SW 1271 (cell line): ENCODE results near the gene TAF15.

Experiments used
- DNase-seq, 2 experiments: peaks; one replicate each; lab custom pipeline; 2025; lab: John Stamatoyannopoulos, UW

The TAF15 gene

GRCh38 chr17:35821308-35821707 lies 12.0 kb downstream of the TAF15 start:
- no peak for DNase-seq

- no peak for DNase-seq
These were observed 15.9 kb downstream of the TAF15 start for GRCh38 chr17:35825206-35825605.

- DNase-seq = no peak
These were observed 31.8 kb downstream of the TAF15 start for GRCh38 chr17:35841101-35841500.

GRCh38 chr17:35841505-35841904 lies 32.2 kb downstream of the TAF15 start:
- no peak for DNase-seq

GRCh38 chr17:35842239-35842638 lies 33.0 kb downstream of the TAF15 start:
- no peak for DNase-seq

- no peak for DNase-seq
These were observed 34.4 kb downstream of the TAF15 start for GRCh38 chr17:35843698-35844097.

- DNase-seq = no peak
These were observed 35.3 kb downstream of the TAF15 start for GRCh38 chr17:35844547-35844946.

- DNase-seq = no peak
These were observed 36.9 kb downstream of the TAF15 start for GRCh38 chr17:35846055-35846809.

GRCh38 chr17:35847006-35847405 lies 37.7 kb downstream of the TAF15 start:
- no peak for DNase-seq

- DNase-seq = no peak
These were observed 38.5 kb downstream of the TAF15 start for GRCh38 chr17:35847633-35848373.

GRCh38 chr17:35849469-35850348 lies 40.4 kb downstream of the TAF15 start:
- peak in 1 of 2 experiments; percentile 58 for DNase-seq

GRCh38 chr17:35855965-35856364 lies 46.7 kb downstream of the TAF15 start:
- no peak for DNase-seq

- DNase-seq = no peak
These were observed 47.3 kb downstream of the TAF15 start for GRCh38 chr17:35856603-35857002.

GRCh38 chr17:35864853-35865252 lies 55.6 kb downstream of the TAF15 start:
- DNase-seq = no peak

GRCh38 chr17:35865412-35866340 lies 56.4 kb downstream of the TAF15 start:
- DNase-seq = no peak

GRCh38 chr17:35866341-35866950 lies 57.2 kb downstream of the TAF15 start:
- no peak for DNase-seq

GRCh38 chr17:35867574-35867973 lies 58.3 kb downstream of the TAF15 start:
- no peak for DNase-seq

- DNase-seq = no peak
These were observed 59.5 kb downstream of the TAF15 start, which contains the start of gene HEATR9 for GRCh38 chr17:35868737-35869136. Gene HEATR9, minus strand, starts transcription at chr17:35868891. Its CDS starts 149 bp downstream, at chr17:35868742.

- DNase-seq = no peak
These were observed 61.9 kb downstream of the TAF15 start for GRCh38 chr17:35870906-35871819.
